K562 (cell line): ENCODE data around the gene PRMT3. TPM values are rescaled to one million over a fixed set of nuclear protein-coding genes. Genes with fewer than 3 reads are reported as not detected.

Experiments used
- ARID1B ChIP-seq: fragments of 450-650 bp; IDR thresholded peaks from 2 replicates; pipeline ENCODE4 v1.6.1; 2016; ENCODE audit warnings: antibody characterized with exemption, mild to moderate bottlenecking, inconsistent platforms
- BACH1 ChIP-seq: fragments of 200-800 bp; sonication (Bioruptor generic); IDR thresholded peaks from 2 replicates; pipeline ENCODE4 v1.6.1; 2016; ENCODE audit warnings: missing genetic modification characterization, missing compliant biosample characterization
- CGGBP1 ChIP-seq: fragments of 250-450 bp; sonication (Bioruptor Pico); IDR thresholded peaks from 2 replicates; pipeline ENCODE4 v1.9.0; 2021; ENCODE audit warnings: mild to moderate bottlenecking
- CTCFL ChIP-seq: IDR thresholded peaks from 2 replicates; pipeline ENCODE4 v1.6.1; 2011; ENCODE audit warnings: borderline replicate concordance, low read depth, mild to moderate bottlenecking, moderate library complexity, low read length; ENCODE audit not compliant: insufficient read depth, poor library complexity, severe bottlenecking
- DDX20 ChIP-seq: fragments of 450-650 bp; IDR thresholded peaks from 2 replicates; pipeline ENCODE4 v1.6.1; 2016; ENCODE audit warnings: missing genetic modification characterization, low read depth, mild to moderate bottlenecking, missing compliant biosample characterization, moderate library complexity
- FOXA1 ChIP-seq: fragments of 450-650 bp; IDR thresholded peaks from 2 replicates; pipeline ENCODE4 v1.6.1; 2016; ENCODE audit warnings: mild to moderate bottlenecking, borderline replicate concordance
- FOXM1 ChIP-seq, 2 experiments: fragments of 450-650 bp in 1 of 2; sonication (generic) in 1 of 2; formaldehyde crosslinking in 1 of 2; IDR thresholded peaks; 2 replicates each; pipeline versions ENCODE4 v1.6.1 to v1.9.0; 2017 to 2022; ENCODE audit warnings: low read depth in 2 of 2, mild to moderate bottlenecking in 2 of 2, missing genetic modification reagents in 1 of 2, moderate library complexity in 1 of 2
- GATAD2B ChIP-seq: fragments of 450-650 bp; IDR thresholded peaks from 2 replicates; pipeline ENCODE4 v1.6.1; 2017; ENCODE audit warnings: mild to moderate bottlenecking, borderline replicate concordance
- HDAC8 ChIP-seq: fragments of 450-650 bp; IDR thresholded peaks from 2 replicates; pipeline ENCODE4 v1.6.1; 2016; ENCODE audit warnings: mild to moderate bottlenecking, missing genetic modification characterization, moderate library complexity, missing compliant biosample characterization
- L3MBTL2 ChIP-seq: fragments of 450-650 bp; IDR thresholded peaks from 2 replicates; pipeline ENCODE4 v1.6.1; 2016; ENCODE audit warnings: mild to moderate bottlenecking, moderate library complexity
- MAFF ChIP-seq: IDR thresholded peaks from 2 replicates; pipeline ENCODE4 v1.6.1; 2012; ENCODE audit warnings: low read length, improper control_type of control experiment
- MTA1 ChIP-seq: fragments of 450-650 bp; IDR thresholded peaks from 2 replicates; pipeline ENCODE4 v1.6.1; 2017; ENCODE audit warnings: borderline replicate concordance
- NELFE ChIP-seq: IDR thresholded peaks from 2 replicates; pipeline ENCODE4 v1.6.1; 2011; ENCODE audit warnings: mild to moderate bottlenecking; ENCODE audit not compliant: insufficient read depth, insufficient read length
- NFIC ChIP-seq: fragments of 450-650 bp; IDR thresholded peaks from 2 replicates; pipeline ENCODE4 v1.6.1; 2017; ENCODE audit warnings: mild to moderate bottlenecking, inconsistent platforms
- RHOXF2B ChIP-seq: fragments of 250-450 bp; sonication (Bioruptor Pico); conservative IDR thresholded peaks from 2 replicates; pipeline ENCODE4 v1.5.1; 2021
- TARDBP ChIP-seq: fragments of 450-650 bp; IDR thresholded peaks from 2 replicates; pipeline ENCODE4 v1.6.1; 2016
- TRIM24 ChIP-seq, 2 experiments: fragments of 450-650 bp; IDR thresholded peaks; 2 replicates each; pipeline ENCODE4 v1.6.1; 2016
- TSHZ1 ChIP-seq: fragments of 250-450 bp; sonication (Bioruptor Pico); IDR thresholded peaks from 2 replicates; pipeline ENCODE4 v1.4.0; 2020; ENCODE audit warnings: mild to moderate bottlenecking, moderate library complexity
- XRCC5 ChIP-seq: fragments of 200-400 bp; formaldehyde crosslinking; IDR thresholded peaks from 2 replicates; pipeline ENCODE4 v1.6.1; 2017; ENCODE audit warnings: low read depth, mild to moderate bottlenecking, low read length
- ZBTB33 ChIP-seq: sonication (generic); formaldehyde crosslinking; IDR thresholded peaks from 2 replicates; pipeline ENCODE4 v1.8.1; 2023; ENCODE audit warnings: mild to moderate bottlenecking, missing genetic modification reagents
- ZNF253 ChIP-seq: fragments of 250-450 bp; sonication (Bioruptor Pico); conservative IDR thresholded peaks from 2 replicates; pipeline ENCODE4 v1.6.1; 2021; ENCODE audit warnings: mild to moderate bottlenecking
- ZNF3 ChIP-seq: fragments of 250-450 bp; sonication (Bioruptor Pico); IDR thresholded peaks from 2 replicates; pipeline ENCODE4 v1.5.0; 2021; ENCODE audit warnings: mild to moderate bottlenecking, moderate library complexity
- polyA plus RNA-seq, 8 experiments: library from polyadenylated mRNA; depleted of rRNA in 4 of 8; stranded (reverse) in 5 of 8; unstranded in 3 of 8; fragments of >200 nt; fragmentation: Nextera tagmentation in 2 of 8; fragmentation: Illumina TruSeq in 1 of 8; extraction: Ambion mirVana in 2 of 8; extraction: Trizol in 1 of 8; gene quantifications; 2 replicates each; pipeline versions ENCODE4 v1.2.1 to v1.2.3, GENCODE V29; 2011 to 2014; ENCODE audit warnings: inconsistent platforms in 1 of 8, missing spikeins in 1 of 8
- total RNA-seq, 7 experiments: library from RNA; depleted of rRNA in 6 of 7; stranded (reverse); fragments of >200 nt in 6 of 7; fragmentation: Illumina TruSeq in 2 of 7; extraction: Trizol in 2 of 7; gene quantifications; 2 replicates each; pipeline versions ENCODE4 v1.2.1 to v1.2.3, GENCODE V29; 2011 to 2021; ENCODE audit warnings: low replicate concordance in 1 of 7

The PRMT3 gene
- total and polyA plus RNA-seq, 9 of the 15 experiments (the other 6 are each of a cell fraction or from before 2014, with no cell fraction given): 24.0 to 62.1 (median 44.7) TPM

- TF ChIP-seq ZNF3 (CRISPR knock-in tag): no peak
- no peak for TF ChIP-seq FOXM1 (IDR thresholded peaks at IDR 0.05; ENCODE audit: low read depth)
- TF ChIP-seq FOXM1 (CRISPR knock-in tag; IDR thresholded peaks at IDR 0.05; ENCODE audit: low read depth): no peak
- 0 out of 2 replicates have a peak, but pooled peaks have one; percentile 25 for TF ChIP-seq NFIC
- TF ChIP-seq XRCC5: no peak
- no peak for TF ChIP-seq DDX20 (tag)
- no peak for TF ChIP-seq RHOXF2B (CRISPR knock-in tag)
- TF ChIP-seq MTA1: no peak
- TF ChIP-seq FOXA1: no peak
- TF ChIP-seq ZNF253 (CRISPR knock-in tag): no peak
- peak; percentile 68; the same call in 1 of the 2 replicates for TF ChIP-seq ARID1B
- TF ChIP-seq ZBTB33 (CRISPR knock-in tag): no peak
- no peak for TF ChIP-seq TSHZ1
- TF ChIP-seq CGGBP1 (CRISPR knock-in tag): no peak
- TF ChIP-seq CTCFL: no peak
- TF ChIP-seq TARDBP: no peak
- 0 out of 2 replicates have a peak, but pooled peaks have one; percentile 45 for TF ChIP-seq GATAD2B
- TF ChIP-seq NELFE: no peak
- peak; percentile 49; the same call in 1 of the 2 replicates for TF ChIP-seq MAFF
- peak; percentile 29 to 57; a peak in 1 of 4 replicates for TF ChIP-seq TRIM24 (IDR thresholded peaks at IDR 0.05)
- TF ChIP-seq L3MBTL2: peak; percentile 40; the same call in 1 of the 2 replicates
- TF ChIP-seq BACH1 (tag): 0 out of 2 replicates have a peak, but pooled peaks have one; percentile 32
- no peak for TF ChIP-seq HDAC8 (tag)
Measured at GRCh38 chr11:20479513-20479912, 92.0 kb downstream of the PRMT3 start (continued).
